ENCODE measurements around the gene SLCO3A1. TPM values are rescaled to one million over a fixed set of nuclear protein-coding genes. Genes with fewer than 3 reads are reported as not detected.

Gene SLCO3A1
- total RNA-seq, 1 experiment from 2014 or later = not detected

DNA sequence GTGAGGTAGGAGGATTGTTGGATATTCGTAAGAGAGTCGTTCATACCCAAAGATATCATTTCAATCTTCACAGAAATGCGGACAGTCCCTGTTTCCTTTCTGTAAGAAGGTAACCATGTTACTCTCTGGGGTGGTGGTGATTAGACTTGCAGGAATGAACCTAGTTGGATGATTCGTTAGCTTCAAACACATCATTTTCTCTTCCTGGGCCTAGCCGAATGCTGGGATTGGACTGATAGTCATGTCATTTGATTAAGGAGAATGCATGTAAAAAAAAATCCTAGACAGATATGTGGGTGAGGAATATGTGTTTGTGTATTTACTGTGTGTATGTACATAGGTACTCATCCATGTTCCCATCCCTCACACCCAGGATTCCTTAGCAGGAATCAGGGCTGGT lies 12.4 kb downstream of the SLCO3A1 start:
- Histone ChIP-seq H3K27ac (no peak overlapping the region), H3K27me3 (replicated peaks) (no peaks in the 10 kb centered on the region), H3K9me3 (replicated peaks) (no peaks in the 10 kb centered on the region), H3K36me3 (no peaks in the 10 kb centered on the region), H3K4me3 (no peak overlapping the region), H3K4me1 (replicated peaks) (no peaks in the 10 kb centered on the region)
- DNase-seq (ENCODE audit: low read depth in 1 of 2, low spot score in 2 of 2) = no peak

DNA sequence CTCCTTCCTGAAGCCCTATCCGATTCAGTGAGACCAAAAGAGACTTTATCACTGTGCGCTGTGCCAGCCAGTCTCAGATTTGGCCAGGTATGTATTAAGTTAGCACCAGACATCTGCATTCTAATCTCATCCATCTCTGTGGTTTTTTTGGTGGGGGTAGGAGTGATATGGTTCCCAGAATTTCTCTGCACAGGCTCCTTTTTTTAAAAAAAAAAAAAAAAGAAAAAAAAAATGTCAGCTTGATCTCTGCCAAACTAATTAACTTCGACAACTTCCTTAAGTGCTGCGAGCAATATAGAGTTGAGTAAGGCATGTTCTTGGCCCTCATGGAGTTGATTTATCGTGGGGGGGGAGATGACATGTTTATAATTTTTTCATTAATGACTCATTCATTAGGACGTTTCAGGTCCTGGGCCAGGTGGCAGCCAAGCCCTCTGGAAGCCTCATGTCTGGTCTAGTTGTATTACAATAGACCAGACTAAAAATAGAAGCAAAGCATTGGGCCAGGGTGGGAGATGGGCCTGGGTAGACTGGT lies 12.9 kb downstream of the SLCO3A1 start:
- no peak for DNase-seq (ENCODE audit: low read depth in 1 of 2, low spot score in 2 of 2)

DNA sequence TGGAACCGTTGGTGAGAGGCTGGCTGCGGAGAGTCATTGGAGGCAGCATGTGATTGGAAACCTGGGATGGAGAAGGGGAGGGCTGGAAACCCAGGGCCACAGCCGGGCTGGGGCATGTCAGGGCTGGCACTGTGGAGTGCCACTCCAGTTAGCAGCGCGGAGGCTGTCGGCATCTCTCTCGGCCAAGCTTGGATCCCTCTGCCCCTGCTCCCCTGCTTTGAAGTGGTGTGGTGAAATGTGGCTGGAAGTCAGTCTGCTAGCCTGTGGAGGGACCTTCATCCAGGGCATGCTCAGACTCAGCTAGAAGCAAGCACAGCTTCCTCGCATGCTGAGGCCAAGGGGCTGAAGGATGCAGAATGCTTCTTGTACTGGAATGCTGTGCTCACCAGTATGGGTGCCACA lies 13.5 kb downstream of the SLCO3A1 start:
- Histone ChIP-seq H3K36me3 (no peaks in the 10 kb centered on the region), H3K9me3 (replicated peaks) (no peaks in the 10 kb centered on the region), H3K4me3 (no peak overlapping the region), H3K27ac (no peak overlapping the region), H3K27me3 (replicated peaks) (no peaks in the 10 kb centered on the region), H3K4me1 (replicated peaks) (no peaks in the 10 kb centered on the region)
- DNase-seq (ENCODE audit: low read depth in 1 of 2, low spot score in 2 of 2) = no peak

More for the DNA sequence above, 12.9 kb downstream of the SLCO3A1 start:
- Histone ChIP-seq H3K9me3 (replicated peaks) (no peaks in the 10 kb centered on the region), H3K4me3 (no peak overlapping the region), H3K36me3 (no peaks in the 10 kb centered on the region), H3K27me3 (replicated peaks) (no peaks in the 10 kb centered on the region), H3K4me1 (replicated peaks) (no peaks in the 10 kb centered on the region), H3K27ac (no peak overlapping the region)

DNA sequence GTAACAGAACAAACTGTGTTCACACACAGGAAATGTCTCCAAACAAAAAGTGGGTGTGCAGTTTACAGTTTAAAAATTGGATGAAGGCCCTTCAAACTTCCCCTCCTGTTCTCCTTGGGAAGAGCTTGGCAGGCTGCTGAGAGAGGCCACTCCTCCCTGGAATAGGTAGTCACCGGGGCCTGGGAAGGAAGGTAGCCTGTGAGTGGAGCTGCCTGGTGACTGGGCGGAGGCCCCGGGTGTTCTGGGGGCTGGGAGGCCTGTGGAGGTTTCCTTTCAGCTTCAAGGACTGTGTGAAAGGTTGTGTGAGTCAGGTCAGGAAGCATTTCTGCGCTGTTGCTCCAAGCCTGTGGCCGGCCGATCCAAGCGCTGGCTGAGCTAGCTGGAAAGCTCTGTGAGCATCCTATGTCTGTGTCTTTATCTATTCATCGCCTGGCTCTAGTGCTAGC lies 14.1 kb downstream of the SLCO3A1 start:
- no peaks in the 10 kb centered on the region for H3K9me3 ChIP-seq (replicated peaks)
- DNase-seq (ENCODE audit: low read depth in 1 of 2, low spot score in 2 of 2) = no peak
- H3K4me3 ChIP-seq = no peak overlapping the region
- H3K36me3 ChIP-seq = no peaks in the 10 kb centered on the region
- no peaks in the 10 kb centered on the region for H3K27me3 ChIP-seq (replicated peaks)
- H3K27ac ChIP-seq = no peak overlapping the region
- no peaks in the 10 kb centered on the region for H3K4me1 ChIP-seq (replicated peaks)

DNA sequence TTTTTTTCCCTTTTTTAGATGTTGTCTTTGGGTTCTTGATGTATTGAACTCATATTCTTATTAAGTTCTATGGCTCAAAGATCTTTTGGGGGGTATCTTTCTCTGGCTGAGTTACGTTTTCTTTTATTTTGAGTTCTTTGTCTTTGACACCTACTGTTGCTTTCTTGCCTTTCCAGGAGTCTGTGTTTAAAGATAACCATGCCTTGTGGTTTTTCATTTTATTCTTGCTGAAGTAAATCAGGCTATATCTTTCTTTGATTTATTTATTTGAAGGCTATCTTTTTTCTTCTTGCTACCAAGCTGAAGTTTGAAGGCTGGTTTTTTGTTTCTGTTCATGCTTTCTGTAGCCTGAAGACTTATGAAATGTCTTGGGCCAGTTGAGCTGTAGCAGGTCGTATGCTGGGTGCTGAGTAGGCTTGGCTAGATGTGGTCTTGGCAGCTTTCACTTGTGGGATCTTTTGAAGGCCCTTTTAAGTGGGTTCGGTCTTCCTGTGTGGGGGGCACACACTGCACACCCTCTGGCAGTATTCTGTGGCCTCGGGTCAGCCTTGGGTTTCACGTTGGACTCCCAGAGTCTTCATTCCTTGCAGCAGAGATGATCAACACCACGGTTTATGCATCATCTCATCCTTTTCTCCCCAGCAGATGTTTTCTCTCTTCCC lies 17.5 kb downstream of the SLCO3A1 start:
- Histone ChIP-seq H3K36me3 (no peaks in the 10 kb centered on the region), H3K27me3 (replicated peaks) (no peaks in the 10 kb centered on the region), H3K4me3 (no peak overlapping the region), H3K27ac (no peak overlapping the region), H3K9me3 (replicated peaks) (no peaks in the 10 kb centered on the region), H3K4me1 (replicated peaks) (no peaks in the 10 kb centered on the region)
- DNase-seq (ENCODE audit: low read depth in 1 of 2, low spot score in 2 of 2) = no peak

DNA sequence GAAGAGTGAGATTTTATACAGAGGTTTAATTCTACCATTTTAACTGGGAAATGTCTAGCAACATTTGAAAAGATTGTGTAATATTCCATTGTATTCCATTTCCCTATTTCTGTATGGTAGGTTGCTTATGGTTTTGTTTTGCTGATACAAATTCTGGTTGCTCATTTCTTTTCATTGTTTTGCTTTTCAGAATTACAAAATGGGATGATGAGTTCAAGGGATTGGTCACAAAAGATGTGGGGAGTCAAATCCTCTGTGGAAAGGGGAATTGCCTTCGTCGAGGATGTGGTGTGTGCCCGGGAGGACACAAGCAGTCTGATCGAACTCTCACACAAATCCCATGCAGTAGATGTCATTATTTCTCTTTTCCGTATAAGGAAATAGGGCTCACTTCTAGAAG lies 18.3 kb downstream of the SLCO3A1 start:
- no peak for DNase-seq (ENCODE audit: low read depth in 1 of 2, low spot score in 2 of 2)
- no peaks in the 10 kb centered on the region for H3K4me1 ChIP-seq (replicated peaks)
- H3K27me3 ChIP-seq (replicated peaks) = no peaks in the 10 kb centered on the region; the same call in 1 of the 2 replicates
- no peak overlapping the region for H3K27ac ChIP-seq
- no peaks in the 10 kb centered on the region for H3K9me3 ChIP-seq (replicated peaks)
- H3K36me3 ChIP-seq = no peaks in the 10 kb centered on the region
- H3K4me3 ChIP-seq = no peak overlapping the region

DNA sequence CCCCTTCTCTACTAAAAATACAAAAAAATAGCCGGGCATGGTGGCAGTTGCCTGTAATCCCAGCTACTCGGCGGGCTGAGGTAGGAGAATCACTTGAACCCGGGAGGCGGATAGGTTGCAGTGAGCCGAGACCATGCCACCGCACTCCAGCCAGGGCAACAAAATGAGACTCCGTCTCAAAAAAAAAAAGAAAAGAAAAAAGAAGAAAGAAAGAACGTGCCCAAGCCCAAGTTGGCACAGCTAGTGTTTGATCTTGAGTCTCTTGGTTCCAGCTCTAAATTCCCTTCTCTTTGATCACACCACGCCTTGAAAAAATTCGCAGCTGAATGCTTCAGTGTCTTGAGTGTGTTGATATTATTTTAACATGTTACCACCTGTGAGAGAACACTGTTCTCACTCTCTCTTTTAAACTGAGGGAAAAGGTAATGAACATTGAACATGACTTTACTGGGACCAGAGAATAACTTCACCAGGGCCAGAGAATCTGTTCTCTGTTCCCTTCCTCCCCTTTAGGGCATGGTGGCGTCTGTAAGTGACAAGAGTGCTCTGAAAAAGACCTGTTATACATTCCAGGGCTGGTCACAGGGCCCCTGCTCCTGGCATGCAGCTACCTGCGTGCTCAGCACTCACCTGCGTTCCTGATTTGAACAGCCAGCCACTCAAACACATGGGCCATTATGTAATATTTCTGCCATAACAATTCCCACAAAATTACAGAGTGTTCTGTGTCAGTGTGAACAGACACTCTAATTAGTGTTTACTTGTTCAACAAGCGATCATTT lies 19.0 kb downstream of the SLCO3A1 start:
- Histone ChIP-seq H3K4me3 (no peak overlapping the region), H3K4me1 (replicated peaks) (no peaks in the 10 kb centered on the region), H3K9me3 (replicated peaks) (no peaks in the 10 kb centered on the region), H3K27ac (no peak overlapping the region), H3K36me3 (no peaks in the 10 kb centered on the region), H3K27me3 (replicated peaks) (no peaks in the 10 kb centered on the region; the same call in 1 of the 2 replicates)
- no peak for DNase-seq (ENCODE audit: low read depth in 1 of 2, low spot score in 2 of 2)

DNA sequence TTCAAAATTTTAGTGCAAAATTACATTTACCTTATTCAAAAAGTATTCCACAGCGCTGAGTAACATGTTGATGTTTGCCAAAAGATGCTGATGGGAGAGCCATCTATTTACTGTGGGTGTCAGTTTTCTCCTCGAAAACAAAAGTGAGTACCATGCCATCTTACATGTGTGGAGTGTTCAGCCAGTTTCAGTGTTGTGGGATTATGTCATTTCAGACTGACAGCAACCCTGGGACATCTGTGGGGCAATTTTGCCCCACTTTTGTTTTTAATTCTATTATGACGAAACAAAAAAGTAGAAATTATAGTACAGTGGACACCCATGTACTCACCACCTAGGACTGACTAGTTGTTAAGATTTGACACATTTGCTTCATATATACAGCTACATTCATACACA lies 19.6 kb downstream of the SLCO3A1 start:
- Histone ChIP-seq H3K36me3 (no peaks in the 10 kb centered on the region), H3K4me1 (replicated peaks) (no peaks in the 10 kb centered on the region), H3K27me3 (replicated peaks) (no peaks in the 10 kb centered on the region; the same call in 1 of the 2 replicates), H3K4me3 (no peak overlapping the region), H3K27ac (no peak overlapping the region), H3K9me3 (replicated peaks) (no peaks in the 10 kb centered on the region)
- no peak for DNase-seq (ENCODE audit: low read depth in 1 of 2, low spot score in 2 of 2)

DNA sequence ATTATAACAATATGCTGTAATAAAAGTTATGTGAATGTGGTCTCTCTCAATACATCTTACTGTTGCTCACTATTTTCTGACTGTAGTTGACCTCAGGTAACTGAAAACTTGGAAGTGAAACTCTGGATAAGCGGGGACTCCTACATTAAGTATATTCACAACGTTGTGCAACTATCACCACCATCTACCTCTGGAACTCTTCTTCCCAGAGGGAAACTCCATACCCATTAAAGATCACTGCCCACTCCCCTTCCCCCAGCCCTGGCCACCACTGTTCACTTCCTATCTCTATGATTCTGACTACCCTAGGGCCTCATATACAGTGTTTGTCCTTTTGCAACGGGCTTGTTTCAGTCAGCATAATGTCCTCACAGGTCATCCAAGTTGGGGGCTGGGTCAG lies 20.7 kb downstream of the SLCO3A1 start:
- Histone ChIP-seq H3K27ac (no peak overlapping the region), H3K4me1 (replicated peaks) (no peaks in the 10 kb centered on the region), H3K27me3 (replicated peaks) (no peaks in the 10 kb centered on the region; the same call in 1 of the 2 replicates), H3K36me3 (no peaks in the 10 kb centered on the region), H3K4me3 (no peak overlapping the region), H3K9me3 (replicated peaks) (no peaks in the 10 kb centered on the region)
- no peak for DNase-seq (ENCODE audit: low read depth in 1 of 2, low spot score in 2 of 2)

DNA sequence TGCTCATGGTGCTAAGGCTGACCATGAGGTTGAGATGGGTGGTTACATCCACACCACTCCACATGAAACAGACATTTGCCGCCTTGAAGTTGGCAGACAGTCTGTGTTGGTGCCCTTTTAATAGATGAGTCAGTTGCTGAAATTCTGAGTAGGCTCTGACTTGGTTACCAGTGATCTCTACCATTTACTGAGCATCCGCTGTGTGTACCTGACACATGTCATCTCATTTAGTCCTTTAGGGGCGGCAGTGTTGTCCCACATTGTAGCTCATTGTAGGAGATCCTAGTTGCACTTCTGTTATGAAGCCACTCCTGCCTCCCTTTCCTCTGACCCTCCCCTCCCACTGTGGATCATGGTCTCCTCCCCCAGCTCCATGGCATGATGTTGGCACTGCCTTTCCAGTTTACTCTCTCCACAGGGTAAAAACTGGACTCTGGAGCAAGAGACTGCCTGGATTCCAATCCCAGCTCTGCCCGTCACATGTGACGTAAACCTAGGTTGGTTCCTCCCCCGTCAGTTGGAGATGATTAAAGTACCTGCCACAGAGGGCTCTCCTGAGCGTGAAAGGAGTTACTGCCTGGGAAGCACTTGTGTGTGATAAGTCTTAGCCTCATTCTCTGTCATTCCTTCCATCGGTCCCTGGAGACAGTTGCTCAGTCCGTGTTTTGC lies 21.6 kb downstream of the SLCO3A1 start:
- Histone ChIP-seq H3K36me3 (no peaks in the 10 kb centered on the region), H3K4me3 (no peak overlapping the region), H3K27ac (no peak overlapping the region), H3K27me3 (replicated peaks) (no peaks in the 10 kb centered on the region; the same call in 1 of the 2 replicates), H3K9me3 (replicated peaks) (no peaks in the 10 kb centered on the region), H3K4me1 (replicated peaks) (no peaks in the 10 kb centered on the region)
- no peak for DNase-seq (ENCODE audit: low read depth in 1 of 2, low spot score in 2 of 2)

DNA sequence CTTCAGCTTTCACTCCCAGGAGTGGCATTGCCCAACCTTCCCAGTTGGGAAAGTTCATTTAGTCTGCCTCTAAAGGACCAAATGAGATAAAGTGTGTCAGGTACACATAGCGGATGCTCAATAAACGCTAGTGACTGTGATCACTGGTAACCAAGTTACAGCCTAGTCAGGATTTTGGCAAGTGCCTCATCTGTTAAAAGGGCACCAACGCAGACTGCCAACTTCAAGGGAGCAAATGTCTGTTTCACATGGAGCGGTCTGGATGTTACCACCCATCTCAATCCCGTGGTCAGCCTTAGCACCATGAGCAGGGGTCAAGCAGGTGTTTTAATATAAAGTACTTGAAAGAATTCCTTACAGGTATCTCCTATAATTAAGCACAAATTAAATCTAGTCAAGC lies 22.7 kb downstream of the SLCO3A1 start:
- no peak overlapping the region for H3K27ac ChIP-seq
- no peak overlapping the region for H3K4me3 ChIP-seq

DNA sequence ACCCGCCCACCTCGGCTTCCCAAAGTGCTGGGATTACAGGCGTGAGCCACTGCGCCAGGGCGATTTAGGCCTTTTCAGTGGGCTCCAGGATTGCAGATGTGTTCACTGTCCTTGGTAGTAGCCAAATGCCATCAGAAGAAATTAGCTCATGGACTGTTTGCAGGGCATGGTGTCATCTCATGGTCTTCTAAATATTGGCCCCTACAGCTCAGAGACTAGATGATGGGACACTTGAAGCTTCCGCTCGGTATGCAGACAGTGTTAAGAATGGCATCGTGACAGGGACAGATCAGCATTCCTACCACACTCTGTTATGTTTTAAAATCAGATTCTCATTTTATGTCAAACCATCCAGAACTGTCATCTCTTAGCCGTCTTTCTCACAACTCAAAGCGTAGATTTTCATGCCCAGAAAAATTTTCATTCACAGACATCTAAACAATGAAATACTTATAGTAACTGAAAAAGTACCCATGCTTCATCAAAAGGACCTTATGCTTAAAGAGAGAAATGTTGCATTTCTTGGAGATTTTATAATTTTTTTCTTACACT lies 24.9 kb downstream of the SLCO3A1 start:
- H3K27me3 ChIP-seq (replicated peaks) = no peaks in the 10 kb centered on the region; the same call in 1 of the 2 replicates
- no peak overlapping the region for H3K4me3 ChIP-seq
- H3K4me1 ChIP-seq (replicated peaks) = no peaks in the 10 kb centered on the region
- no peak overlapping the region for H3K27ac ChIP-seq
- no peaks in the 10 kb centered on the region for H3K36me3 ChIP-seq
- H3K9me3 ChIP-seq (replicated peaks) = no peaks in the 10 kb centered on the region
- no peak for DNase-seq (ENCODE audit: low read depth in 1 of 2, low spot score in 2 of 2)

More for the DNA sequence above, 22.7 kb downstream of the SLCO3A1 start:
- H3K9me3 ChIP-seq (replicated peaks) = no peaks in the 10 kb centered on the region
- H3K4me1 ChIP-seq (replicated peaks) = no peaks in the 10 kb centered on the region
- no peaks in the 10 kb centered on the region for H3K36me3 ChIP-seq
- no peaks in the 10 kb centered on the region; the same call in 1 of the 2 replicates for H3K27me3 ChIP-seq (replicated peaks)
- no peak for DNase-seq (ENCODE audit: low read depth in 1 of 2, low spot score in 2 of 2)

DNA sequence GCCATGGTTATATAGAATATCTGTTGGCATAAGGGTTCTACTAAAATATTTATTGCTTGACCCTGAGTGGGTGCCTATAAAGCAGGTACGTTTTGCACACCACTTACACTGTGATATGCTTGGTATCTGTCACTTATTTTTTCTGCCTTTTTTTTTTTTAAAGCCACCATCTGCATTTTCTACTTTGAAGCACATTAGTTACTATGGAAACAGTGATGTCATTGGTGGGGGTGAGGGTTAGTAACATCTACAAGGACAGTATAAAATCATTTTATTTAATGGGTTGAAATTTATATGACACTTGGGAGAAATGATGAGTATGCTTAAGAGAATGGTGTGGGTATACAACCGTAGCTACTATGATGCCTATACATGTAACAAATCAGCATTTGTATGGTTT lies 25.6 kb downstream of the SLCO3A1 start:
- no peak overlapping the region for H3K27ac ChIP-seq
- no peaks in the 10 kb centered on the region for H3K36me3 ChIP-seq
- no peaks in the 10 kb centered on the region; the same call in 1 of the 2 replicates for H3K27me3 ChIP-seq (replicated peaks)
- H3K9me3 ChIP-seq (replicated peaks) = no peaks in the 10 kb centered on the region
- H3K4me3 ChIP-seq = no peak overlapping the region
- DNase-seq (ENCODE audit: low read depth in 1 of 2, low spot score in 2 of 2) = no peak
- H3K4me1 ChIP-seq (replicated peaks) = no peaks in the 10 kb centered on the region
